ENCODE measurements around the gene PTAFR. TPM values are rescaled to one million over a fixed set of nuclear protein-coding genes. Genes with fewer than 3 reads are reported as not detected.

PTAFR gene
- total and polyA plus RNA-seq, 2 of the 8 experiments (the other 6 are each of a cell fraction or from before 2014, with no cell fraction given), result 1.2 to 4.9 TPM

DNA sequence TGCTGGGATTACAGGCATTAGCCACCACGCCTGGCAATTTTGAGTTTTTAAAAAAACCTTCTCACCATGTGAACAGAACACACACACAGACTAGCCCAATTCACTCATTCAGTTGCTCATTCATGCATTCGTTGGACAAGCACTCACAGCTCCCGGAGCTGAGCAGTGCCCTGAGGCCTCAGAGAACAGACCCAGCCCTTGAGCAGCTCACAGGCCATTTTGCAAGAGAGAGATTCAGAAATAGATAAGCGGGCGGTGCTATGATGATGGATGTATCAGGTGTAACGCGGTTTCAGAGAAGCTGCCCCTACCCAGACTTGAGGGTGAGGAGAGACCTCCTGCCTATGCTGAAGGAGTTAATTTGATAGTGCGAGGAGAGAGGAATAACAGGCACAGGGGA is 18.6 kb downstream of the PTAFR start:
- no peaks in the 10 kb centered on the region for H3K9me3 ChIP-seq (ENCODE audit: insufficient read depth in 2 of 2, low read depth in 1 of 2, low read length in 1 of 2)
- H3K23me2 ChIP-seq (ENCODE audit: low read depth, low read length), result no peaks in the 10 kb centered on the region
- H4K91ac ChIP-seq (replicated peaks; ENCODE audit: insufficient read length, low read length), result no peak overlapping the region
- H2BK20ac ChIP-seq (ENCODE audit: low read length), result no peak overlapping the region
- no peaks in the 10 kb centered on the region for H3K36me3 ChIP-seq (ENCODE audit: control insufficient read depth in 2 of 4, insufficient read depth in 4 of 4, low read length in 3 of 4)
- H2AFZ ChIP-seq (ENCODE audit: low read length), result no peak overlapping the region
- ChIA-PET POLR2A (ENCODE audit: partially characterized antibody) (no interaction called here), CTCF (ENCODE audit: partially characterized antibody) (no interaction called here)
- H3K27ac ChIP-seq (ENCODE audit: low read depth, low read length), result no peak overlapping the region
- no peak overlapping the region; the same call in 1 of the 2 replicates for H4K8ac ChIP-seq (ENCODE audit: extremely low read depth, insufficient read depth, low read length)
- no peak overlapping the region for H3K9ac ChIP-seq (replicated peaks in 1 of 4; ENCODE audit: extremely low read depth in 1 of 4, low read depth in 3 of 4, low read length in 3 of 4)
- no peak overlapping the region for H2BK120ac ChIP-seq (replicated peaks; ENCODE audit: low read depth, low read length)
- H3K4ac ChIP-seq (replicated peaks; ENCODE audit: insufficient read length, low read depth, low read length), result no peak overlapping the region
- H3K4me2 ChIP-seq (ENCODE audit: insufficient read depth in 1 of 2, low read depth in 2 of 2, low read length in 2 of 2), result no peak overlapping the region
- no peak overlapping the region for H2BK12ac ChIP-seq (ENCODE audit: low read depth, low read length)
- H3K27me3 ChIP-seq (replicated peaks in 1 of 4; ENCODE audit: control insufficient read depth in 3 of 4, extremely low read depth in 1 of 4, insufficient read depth in 3 of 4, low read length in 3 of 4), result no peaks in the 10 kb centered on the region
- H4K5ac ChIP-seq (ENCODE audit: insufficient read length, low read depth, low read length), result no peak overlapping the region
- H3K23ac ChIP-seq (ENCODE audit: insufficient read length), result no peak overlapping the region
- H3K56ac ChIP-seq (replicated peaks; ENCODE audit: insufficient read length, low read depth, low read length), result no peak overlapping the region
- H3K79me1 ChIP-seq (ENCODE audit: low read depth, low read length), result no peaks in the 10 kb centered on the region
- H3K4me1 ChIP-seq (replicated peaks in 1 of 4; ENCODE audit: control insufficient read depth in 3 of 4, insufficient read depth in 4 of 4, low read length in 3 of 4), result no peaks in the 10 kb centered on the region
- H2BK5ac ChIP-seq (ENCODE audit: low read depth, low read length), result no peak overlapping the region
- H2BK15ac ChIP-seq (ENCODE audit: low read length), result no peak overlapping the region
- FAIRE-seq (no peak), DNase-seq (ENCODE audit: low read depth in 1 of 2, low spot score in 2 of 2) (no peak)
- H3K79me2 ChIP-seq (ENCODE audit: control insufficient read depth in 1 of 2, insufficient read depth in 2 of 2, low read length in 2 of 2), result no peaks in the 10 kb centered on the region
- no peak overlapping the region for H2AK5ac ChIP-seq (ENCODE audit: low read depth, low read length)
- no peak overlapping the region for H3K14ac ChIP-seq (ENCODE audit: insufficient read length)
- WGBS, 2 experiments (ENCODE audit: extremely low coverage in 1 of 2, insufficient coverage in 1 of 2, insufficient read length in 1 of 2, insufficient replicate concordance in 2 of 2, low coverage in 1 of 2, low lambda C conversion rate in 2 of 2, missing lambda C conversion rate in 1 of 2), result 91% methylated on average over 8 of the region's 8 CpGs; no CpG with 5 or more reads in 1 of the 2 experiments
- TF ChIP-seq CTBP2 (IDR thresholded peaks at IDR 0.05; ENCODE audit: borderline replicate concordance, insufficient read depth, insufficient read length, low read length) (no peak), POLR2A (IDR thresholded peaks at IDR 0.05; ENCODE audit: control extremely low read depth in 1 of 2, low read depth in 2 of 2, low read length in 2 of 2) (no peak), RNF2 (IDR thresholded peaks at IDR 0.05; ENCODE audit: borderline replicate concordance, low read depth, low read length, missing control alignments, poor library complexity, severe bottlenecking) (no peak), HDAC2 (IDR thresholded peaks at IDR 0.05; ENCODE audit: borderline replicate concordance in 1 of 2, low read depth in 2 of 2, low read length in 2 of 2) (no peak), CREB1 (IDR thresholded peaks at IDR 0.05) (no peak), EP300 (IDR thresholded peaks at IDR 0.05; ENCODE audit: borderline replicate concordance in 1 of 2, low read depth in 2 of 2, low read length in 2 of 2) (no peak), CBX8 (IDR thresholded peaks at IDR 0.05; ENCODE audit: borderline replicate concordance, low read depth, low read length) (no peak), SRF (IDR thresholded peaks at IDR 0.05; ENCODE audit: low read depth, low read length) (no peak), TAF7 (optimal IDR thresholded peaks at IDR 0.05; ENCODE audit: borderline replicate concordance, low read depth, low read length) (no peak), JUN (IDR thresholded peaks at IDR 0.05; ENCODE audit: low read depth, low read length) (no peak), KDM4A (IDR thresholded peaks at IDR 0.05; ENCODE audit: low read depth, low read length, severe bottlenecking) (no peak)
- TF ChIP-seq, protein P1, sequence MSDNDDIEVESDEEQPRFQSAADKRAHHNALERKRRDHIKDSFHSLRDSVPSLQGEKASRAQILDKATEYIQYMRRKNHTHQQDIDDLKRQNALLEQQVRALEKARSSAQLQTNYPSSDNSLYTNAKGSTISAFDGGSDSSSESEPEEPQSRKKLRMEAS (IDR thresholded peaks at IDR 0.05), result no peak
- no peaks in the 10 kb centered on the region for H4K20me1 ChIP-seq (replicated peaks in 1 of 2; ENCODE audit: control insufficient read depth in 1 of 2, insufficient read depth in 2 of 2, low read length in 2 of 2)
- H3K4me3 ChIP-seq (ENCODE audit: extremely low read depth in 1 of 4, insufficient read depth in 2 of 4, low read depth in 3 of 4, low read length in 4 of 4), result no peak overlapping the region
- H3K18ac ChIP-seq (ENCODE audit: extremely low read depth, low read length), result no peak overlapping the region
